Sigmoid colon (tissue), 4 donors: ENCODE measurements around the gene C1QTNF9.
"Not testable (repeated sequence)": the region's sequence is repeated elsewhere in the genome, so short reads cannot be mapped to it uniquely, and the experiment has no call there.

Experiments
- CTCF ChIP-seq, 4 experiments: fragments of 450-650 bp in 3 of 4; fragments of 200-600 bp in 1 of 4; IDR thresholded peaks; one replicate each; pipeline ENCODE4 v1.5.1; 2016 to 2019; ENCODE audit warnings: antibody characterized with exemption in 4 of 4, mild to moderate bottlenecking in 3 of 4, moderate library complexity in 2 of 4
- POLR2AphosphoS5 ChIP-seq, 4 donors: sonication (generic); formaldehyde crosslinking; IDR thresholded peaks; one replicate each; pipeline ENCODE4 v1.6.1; 2017; ENCODE audit warnings: antibody characterized with exemption in 4 of 4

DNA sequence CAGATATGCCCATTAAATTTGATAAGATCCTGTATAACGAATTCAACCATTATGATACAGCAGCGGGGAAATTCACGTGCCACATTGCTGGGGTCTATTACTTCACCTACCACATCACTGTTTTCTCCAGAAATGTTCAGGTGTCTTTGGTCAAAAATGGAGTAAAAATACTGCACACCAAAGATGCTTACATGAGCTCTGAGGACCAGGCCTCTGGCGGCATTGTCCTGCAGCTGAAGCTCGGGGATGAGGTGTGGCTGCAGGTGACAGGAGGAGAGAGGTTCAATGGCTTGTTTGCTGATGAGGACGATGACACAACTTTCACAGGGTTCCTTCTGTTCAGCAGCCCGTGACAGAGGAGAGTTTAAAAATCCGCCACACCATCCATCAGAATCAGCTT, 12.0 kb downstream of the C1QTNF9 start:
- TF ChIP-seq POLR2AphosphoS5, CTCF (IDR thresholded peaks at IDR 0.05): not testable (repeated sequence)
